Keratinocyte (primary cell): ENCODE results near the gene ATP5MC2. TPM values are rescaled to one million over a fixed set of nuclear protein-coding genes. Genes with fewer than 3 reads are reported as not detected.
A peak's percentile ranks its signal among the peaks of the same experiment; 100 is the strongest.

ENCODE experiments used
- DNase-seq: peaks from one replicate; pipeline ENCODE4 v3.0.0-alpha.2; 2011; ENCODE audit warnings: low read depth, missing footprints, low spot score
- FAIRE-seq: peaks from 2 replicates; lab custom pipeline; 2011; peaks lifted over from hg19 to GRCh38; lab: Jason Lieb, UNC
- H2AFZ ChIP-seq: 2 replicates; pipeline ENCODE4 v1.6.0; 2012; ENCODE audit warnings: low read length, control low read depth, inconsistent platforms; ENCODE audit not compliant: control insufficient read depth
- H3K27ac ChIP-seq: 2 replicates; pipeline ENCODE4 v1.5.1; 2011; ENCODE audit warnings: low read length; ENCODE audit not compliant: control insufficient read depth, insufficient read depth
- H3K27me3 ChIP-seq: 3 replicates; pipeline ENCODE4 v1.6.0; 2011; ENCODE audit warnings: low read length; ENCODE audit not compliant: control insufficient read depth, insufficient read depth; ENCODE audit errors: extremely low read depth
- H3K36me3 ChIP-seq, 2 experiments: 2 replicates in 1 of 2; 3 replicates in 1 of 2; pipeline ENCODE4 v1.5.1; 2011; ENCODE audit warnings: low read length in 2 of 2, mild to moderate bottlenecking in 1 of 2; ENCODE audit not compliant: control insufficient read depth in 2 of 2, insufficient read depth in 2 of 2; ENCODE audit errors: extremely low read depth in 1 of 2
- H3K4me1 ChIP-seq: 3 replicates; pipeline ENCODE4 v1.5.1; 2011; ENCODE audit warnings: low read length; ENCODE audit not compliant: control insufficient read depth, insufficient read depth; ENCODE audit errors: extremely low read depth
- H3K4me2 ChIP-seq: 3 replicates; pipeline ENCODE4 v1.6.0; 2011; ENCODE audit warnings: low read depth, low read length; ENCODE audit not compliant: control insufficient read depth, insufficient read depth; ENCODE audit errors: extremely low read depth
- H3K4me3 ChIP-seq, 3 experiments: fragments of 200-600 bp in 1 of 3; sonication (generic) in 1 of 3; 2 replicates in 2 of 3; 3 replicates in 1 of 3; pipeline ENCODE4 v1.5.1; 2011 to 2016; ENCODE audit warnings: low read length in 3 of 3, mild to moderate bottlenecking in 3 of 3, control low read depth in 2 of 3, inconsistent platforms in 1 of 3, low read depth in 1 of 3, mixed read lengths in 1 of 3, mixed run types in 1 of 3, moderate library complexity in 1 of 3; ENCODE audit not compliant: control insufficient read depth in 2 of 3, insufficient read depth in 2 of 3; ENCODE audit errors: extremely low read depth in 1 of 3
- H3K79me2 ChIP-seq: 2 replicates; pipeline ENCODE4 v1.6.0; 2012; ENCODE audit warnings: low read length; ENCODE audit not compliant: control insufficient read depth, insufficient read depth
- H3K9ac ChIP-seq: 3 replicates; pipeline ENCODE4 v1.6.0; 2011; ENCODE audit warnings: low read length; ENCODE audit not compliant: control insufficient read depth, insufficient read depth; ENCODE audit errors: extremely low read depth
- H3K9me1 ChIP-seq: 3 replicates; pipeline ENCODE4 v1.6.0; 2011; ENCODE audit warnings: low read length; ENCODE audit not compliant: control insufficient read depth, insufficient read depth; ENCODE audit errors: extremely low read depth
- H3K9me3 ChIP-seq: 2 replicates; pipeline ENCODE4 v1.5.1; 2012; ENCODE audit warnings: low read depth, low read length; ENCODE audit not compliant: control insufficient read depth
- H4K20me1 ChIP-seq: 3 replicates; pipeline ENCODE4 v1.6.0; 2011; ENCODE audit warnings: low read length; ENCODE audit not compliant: control insufficient read depth, insufficient read depth; ENCODE audit errors: extremely low read depth
- CTCF ChIP-seq, 3 experiments: IDR thresholded peaks in 1 of 3; conservative IDR thresholded peaks in 1 of 3; optimal IDR thresholded peaks in 1 of 3; 2 replicates in 2 of 3; 3 replicates in 1 of 3; pipeline versions ENCODE3 to v1.5.1; 2011; ENCODE audit warnings: low read length in 3 of 3, mild to moderate bottlenecking in 3 of 3, moderate library complexity in 2 of 3, control low read depth in 1 of 3, inconsistent platforms in 1 of 3; ENCODE audit not compliant: insufficient read depth in 2 of 3; ENCODE audit errors: extremely low read depth in 1 of 3
- EZH2 ChIP-seq: IDR thresholded peaks from one replicate; pipeline ENCODE4 v1.6.1; 2012; ENCODE audit warnings: inconsistent platforms, mild to moderate bottlenecking, low read length, moderate library complexity
- dilution Hi-C: fragments of 300-500 bp; cut with MboI; formaldehyde crosslinking; loops from one replicate; pipeline ENCODE4 v1.7.0; 2020; ENCODE audit warnings: low sequenced_read_pairs; ENCODE audit not compliant: extremely low pct_ligation_motif_present
- polyA plus RNA-seq, 5 experiments: library from polyadenylated mRNA; depleted of rRNA in 3 of 5; stranded (reverse) in 3 of 5; stranded (forward) in 1 of 5; unstranded in 1 of 5; fragments of >200 nt; gene quantifications; 1 replicate in 1 of 5; 2 replicates in 3 of 5; 3 replicates in 1 of 5; pipeline versions ENCODE4 v1.2.1 to v1.2.3, GENCODE V29; 2011 to 2012; ENCODE audit warnings: missing spikeins in 2 of 5, low read depth in 1 of 5, low replicate concordance in 1 of 5

Gene ATP5MC2
- polyA plus RNA-seq, 1 donor (not counting 4 experiments of a cell fraction or from before 2014, with no cell fraction given), result 138 TPM

- Histone ChIP-seq H3K9ac (peak overlapping the region; percentile 93), H3K27ac (peak overlapping the region; percentile 93), H2AFZ (peak overlapping the region; percentile 98), H3K9me1 (no peaks in the 10 kb centered on the region), H3K79me2 (peaks cover 8% of the 10 kb centered on the region), H3K36me3 (peaks cover 3 to 6% of the 10 kb centered on the region in 2 experiments), H3K27me3 (no peaks in the 10 kb centered on the region), H3K4me2 (peak overlapping the region; percentile 83), H3K4me3 (peak overlapping the region; percentile 51 to 96 (median 80)), H3K4me1 (peaks cover 30% of the 10 kb centered on the region), H3K9me3 (no peaks in the 10 kb centered on the region), H4K20me1 (no peaks in the 10 kb centered on the region)
- no peak for DNase-seq
- no peak for FAIRE-seq
- dilution Hi-C loops, result no loop called here
- TF ChIP-seq EZH2, result no peak
- no peak for TF ChIP-seq CTCF (optimal IDR thresholded peaks at IDR 0.05 in 1 of 3, IDR thresholded peaks at IDR 0.05 in 1 of 3, conservative IDR thresholded peaks at IDR 0.05 in 1 of 3; ENCODE audit: extremely low read depth in 1 of 3, insufficient read depth in 2 of 3, low read length in 3 of 3)
These were observed 744 bp downstream of the ATP5MC2 start for GRCh38 chr12:53674977-53675700.

- H3K27me3 ChIP-seq, result no peaks in the 10 kb centered on the region
- no peak overlapping the region for H2AFZ ChIP-seq
- H3K36me3 ChIP-seq, result peaks cover 12 to 24% of the 10 kb centered on the region in 2 experiments
- no peaks in the 10 kb centered on the region for H3K9me3 ChIP-seq
- TF ChIP-seq CTCF (optimal IDR thresholded peaks at IDR 0.05 in 1 of 3, IDR thresholded peaks at IDR 0.05 in 1 of 3, conservative IDR thresholded peaks at IDR 0.05 in 1 of 3; ENCODE audit: extremely low read depth in 1 of 3, insufficient read depth in 2 of 3, low read length in 3 of 3), result no peak
- no peak for DNase-seq
- no peak overlapping the region for H3K4me2 ChIP-seq
- H3K79me2 ChIP-seq, result peaks cover 8% of the 10 kb centered on the region
- H3K9ac ChIP-seq, result no peak overlapping the region
- peaks cover 16% of the 10 kb centered on the region for H3K4me1 ChIP-seq
- H3K9me1 ChIP-seq, result no peaks in the 10 kb centered on the region
- H3K4me3 ChIP-seq, result no peak overlapping the region
- H4K20me1 ChIP-seq, result no peaks in the 10 kb centered on the region
- H3K27ac ChIP-seq, result no peak overlapping the region
- dilution Hi-C loops, result no loop called here
- FAIRE-seq, result no peak
These were observed 4.9 kb downstream of the ATP5MC2 start for GRCh38 chr12:53670971-53671370.
